Gastroesophageal sphincter (tissue), 4 donors: ENCODE measurements around the gene NANOS3. TPM values are rescaled to one million over a fixed set of nuclear protein-coding genes. Genes with fewer than 3 reads are reported as not detected.

ENCODE experiments used
- ATAC-seq: fragments of 150-250 bp; one replicate; pipeline ENCODE4 v1.9.1; 2016; ENCODE audit warnings: mild to moderate bottlenecking, moderate library complexity
- H3K27ac ChIP-seq, 4 donors: fragments of 200-600 bp; sonication (generic) in 3 of 4; 1 replicate in 3 of 4; 2 replicates in 1 of 4; pipeline ENCODE4 v1.5.1; 2016 to 2019
- H3K27me3 ChIP-seq: fragments of 200-600 bp; sonication (generic); one replicate; pipeline ENCODE4 v1.5.1; 2019
- H3K36me3 ChIP-seq, 2 donors: fragments of 200-600 bp; sonication (generic); one replicate each; pipeline ENCODE4 v1.5.1; 2019; ENCODE audit warnings: control low read depth in 1 of 2
- H3K4me1 ChIP-seq, 3 donors: fragments of 200-600 bp; sonication (generic); 1 replicate in 2 of 3; 2 replicates in 1 of 3; pipeline ENCODE4 v1.5.1; 2016 to 2019; ENCODE audit warnings: control low read depth in 2 of 3
- H3K4me3 ChIP-seq, 2 donors: fragments of 200-600 bp; sonication (generic); one replicate each; pipeline ENCODE4 v1.5.1; 2019; ENCODE audit warnings: mild to moderate bottlenecking in 1 of 2, moderate library complexity in 1 of 2
- H3K9me3 ChIP-seq, 3 donors: fragments of 200-600 bp; sonication (generic); one replicate each; pipeline ENCODE4 v1.5.1; 2017 to 2019; ENCODE audit warnings: control low read depth in 2 of 3
- CTCF ChIP-seq, 4 experiments: fragments of 200-600 bp in 2 of 4; fragments of 450-650 bp in 2 of 4; sonication (generic) in 1 of 4; IDR thresholded peaks; one replicate each; pipeline ENCODE4 v1.5.1; 2017 to 2019; ENCODE audit warnings: antibody characterized with exemption in 4 of 4, mild to moderate bottlenecking in 2 of 4, moderate library complexity in 2 of 4
- EP300 ChIP-seq: sonication (generic); formaldehyde crosslinking; IDR thresholded peaks from one replicate; pipeline ENCODE4 v1.6.1; 2017; ENCODE audit warnings: antibody characterized with exemption, mild to moderate bottlenecking
- POLR2A ChIP-seq, 2 donors: fragments of 450-650 bp; IDR thresholded peaks; one replicate each; pipeline ENCODE4 v1.6.1; 2017; ENCODE audit warnings: antibody characterized with exemption in 2 of 2, mild to moderate bottlenecking in 2 of 2, moderate library complexity in 1 of 2
- POLR2AphosphoS5 ChIP-seq: sonication (generic); formaldehyde crosslinking; IDR thresholded peaks from one replicate; pipeline ENCODE4 v1.6.1; 2017; ENCODE audit warnings: antibody characterized with exemption
- WGBS, 2 donors: methylation state at CpG; one replicate each; pipeline ENCODE4 v1.1.5; 2018; ENCODE audit warnings: low coverage in 1 of 2; 5-methylcytosine and 5-hydroxymethylcytosine counted together
- total RNA-seq, 4 donors: library from RNA; depleted of rRNA; stranded (reverse); fragments of >200 nt; gene quantifications; one replicate each; pipeline ENCODE4 v1.1.0, GENCODE V29; 2016

Gene NANOS3
- total RNA-seq, 4 donors from 2014 or later = 1.1 to 5.0 TPM; not detected in 2

- no peak for TF ChIP-seq POLR2A (IDR thresholded peaks at IDR 0.05)
- no peak for TF ChIP-seq EP300
- TF ChIP-seq POLR2AphosphoS5 = no peak
- no peak for TF ChIP-seq CTCF (IDR thresholded peaks at IDR 0.05)
- H3K4me3 ChIP-seq = no peak overlapping the region
- no peak for ATAC-seq
- WGBS, 2 donors = 49 to 89% methylated on average over 2 of the region's 2 CpGs
- no peaks in the 10 kb centered on the region for H3K36me3 ChIP-seq
- no peaks in the 10 kb centered on the region for H3K27me3 ChIP-seq
- peaks cover 0 to 46% (median 10%) of the 10 kb centered on the region in 3 donors for H3K4me1 ChIP-seq
- H3K9me3 ChIP-seq = no peaks in the 10 kb centered on the region
- no peak overlapping the region for H3K27ac ChIP-seq
Observed at GRCh38 chr19:13856497-13856896, 20.4 kb upstream of the NANOS3 start.

GRCh38 chr19:13859361-13859880 lies 17.5 kb upstream of the NANOS3 start:
- Histone ChIP-seq H3K36me3 (no peaks in the 10 kb centered on the region), H3K9me3 (no peaks in the 10 kb centered on the region), H3K4me3 (no peak overlapping the region), H3K27me3 (no peaks in the 10 kb centered on the region), H3K4me1 (peaks cover 0 to 42% (median 11%) of the 10 kb centered on the region in 3 donors), H3K27ac (peak overlapping the region in 3 of 4 donors; percentile 46 to 89 (median 51))
- no peak for ATAC-seq
- 85 to 97% methylated on average over 3 of the region's 3 CpGs for WGBS, 2 donors
- TF ChIP-seq CTCF (IDR thresholded peaks at IDR 0.05) = peak in 2 of 4 experiments; percentile 5 to 19
- no peak for TF ChIP-seq POLR2A (IDR thresholded peaks at IDR 0.05)
- no peak for TF ChIP-seq EP300
- peak; percentile 67 for TF ChIP-seq POLR2AphosphoS5

- H3K27me3 ChIP-seq = no peaks in the 10 kb centered on the region
- H3K27ac ChIP-seq = peak overlapping the region; percentile 69 to 91 (median 90)
- 40 to 79% methylated on average over 1 to 11 of the region's 13 CpGs for WGBS, 2 donors
- ATAC-seq = no peak
- peaks cover 0 to 52% (median 11%) of the 10 kb centered on the region in 3 donors for H3K4me1 ChIP-seq
- TF ChIP-seq CTCF (IDR thresholded peaks at IDR 0.05) = no peak
- no peak for TF ChIP-seq EP300
- no peak for TF ChIP-seq POLR2AphosphoS5
- TF ChIP-seq POLR2A (IDR thresholded peaks at IDR 0.05) = no peak
- H3K36me3 ChIP-seq = no peaks in the 10 kb centered on the region
- no peaks in the 10 kb centered on the region for H3K9me3 ChIP-seq
- H3K4me3 ChIP-seq = peak overlapping the region in 1 of 2 donors; percentile 48
Observed at GRCh38 chr19:13860679-13861391, 16.1 kb upstream of the NANOS3 start.

GRCh38 chr19:13861392-13861713 lies 15.6 kb upstream of the NANOS3 start:
- TF ChIP-seq EP300 = no peak
- ATAC-seq = no peak
- H3K9me3 ChIP-seq = no peaks in the 10 kb centered on the region
- peak overlapping the region; percentile 69 to 91 (median 90) for H3K27ac ChIP-seq
- H3K4me3 ChIP-seq = peak overlapping the region in 1 of 2 donors; percentile 48
- WGBS, 2 donors = 21 to 33% methylated on average over 4 to 9 of the region's 11 CpGs
- no peaks in the 10 kb centered on the region for H3K36me3 ChIP-seq
- H3K27me3 ChIP-seq = no peaks in the 10 kb centered on the region
- peaks cover 0 to 58% (median 15%) of the 10 kb centered on the region in 3 donors for H3K4me1 ChIP-seq

- Histone ChIP-seq H3K36me3 (no peaks in the 10 kb centered on the region), H3K4me3 (peak overlapping the region; percentile 17 to 48), H3K9me3 (no peaks in the 10 kb centered on the region), H3K27me3 (no peaks in the 10 kb centered on the region), H3K4me1 (peaks cover 0 to 62% (median 15%) of the 10 kb centered on the region in 3 donors), H3K27ac (peak overlapping the region; percentile 69 to 91 (median 90))
- ATAC-seq = peak; percentile 93
- WGBS, 2 donors = 0 to 3% methylated on average over 3 to 9 of the region's 27 CpGs
- TF ChIP-seq EP300 = no peak
- peak; percentile 29 to 38 for TF ChIP-seq POLR2A (IDR thresholded peaks at IDR 0.05)
- peak in 3 of 4 experiments; percentile 98 to 100 (median 100) for TF ChIP-seq CTCF (IDR thresholded peaks at IDR 0.05)
- TF ChIP-seq POLR2AphosphoS5 = peak; percentile 61
Observed at GRCh38 chr19:13861714-13862531, 15.0 kb upstream of the NANOS3 start.
